SU-DHL-6 (cell line): Measurements from ENCODE around the gene ACBD7.

Source experiments
- H2AFZ ChIP-seq: fragments of 200-600 bp; sonication (generic); 2 replicates; pipeline ENCODE4 v1.6.1; 2014; ENCODE audit warnings: low read depth, mild to moderate bottlenecking, moderate library complexity, mixed read lengths, antibody characterized with exemption, low read length; ENCODE audit not compliant: severe bottlenecking
- H3F3A ChIP-seq: fragments of 200-600 bp; shearing (Covaris generic); 2 replicates; pipeline ENCODE4 v1.6.0; 2016; ENCODE audit warnings: antibody characterized with exemption, mild to moderate bottlenecking; ENCODE audit not compliant: insufficient read depth
- H3K27ac ChIP-seq: fragments of 200-600 bp; sonication (generic); 2 replicates; pipeline ENCODE4 v1.5.1; 2016; ENCODE audit warnings: low read depth, mild to moderate bottlenecking, low read length, moderate library complexity, mixed read lengths
- H3K27me3 ChIP-seq: fragments of 200-600 bp; sonication (generic), shearing (Covaris generic); 2 replicates; pipeline ENCODE4 v1.6.0; 2014; ENCODE audit warnings: mild to moderate bottlenecking, low read length
- H3K36me3 ChIP-seq: fragments of 200-600 bp; sonication (generic); 2 replicates; pipeline ENCODE4 v1.6.1; 2014; ENCODE audit warnings: mild to moderate bottlenecking, low read length, mixed read lengths
- H3K4me2 ChIP-seq: fragments of 300-600, 200-600 bp; shearing (Covaris generic), sonication (generic); 2 replicates; pipeline ENCODE4 v1.6.0; 2014; ENCODE audit warnings: low read length, low read depth, mild to moderate bottlenecking; ENCODE audit not compliant: poor library complexity, severe bottlenecking
- H3K4me3 ChIP-seq: fragments of 200-600 bp; sonication (generic); 2 replicates; pipeline ENCODE4 v1.5.1; 2014; ENCODE audit warnings: antibody characterized with exemption, low read length, mild to moderate bottlenecking, mixed read lengths; ENCODE audit not compliant: insufficient read depth, poor library complexity, severe bottlenecking
- H3K79me2 ChIP-seq: fragments of 200-600 bp; sonication (generic); 2 replicates; pipeline ENCODE4 v1.6.1; 2014; ENCODE audit warnings: mild to moderate bottlenecking, low read length, moderate library complexity; ENCODE audit not compliant: insufficient read depth
- H3K9ac ChIP-seq: fragments of 200-600 bp; sonication (generic); 2 replicates; pipeline ENCODE4 v1.7.0; 2014; ENCODE audit warnings: mild to moderate bottlenecking, low read length
- H3K9me2 ChIP-seq: fragments of 200-600 bp; sonication (generic); replicated peaks from 2 replicates; pipeline ENCODE4 v1.6.1; 2014; ENCODE audit warnings: low read length; ENCODE audit not compliant: insufficient read depth
- H3K9me3 ChIP-seq: fragments of 200-600 bp; sonication (generic); 2 replicates; pipeline ENCODE4 v1.6.1; 2014; ENCODE audit warnings: low read length, mixed read lengths; ENCODE audit not compliant: insufficient read depth
- H4K20me1 ChIP-seq: fragments of 200-600 bp; sonication (generic); 2 replicates; pipeline ENCODE4 v1.6.1; 2014; ENCODE audit warnings: low read depth, mild to moderate bottlenecking, antibody characterized with exemption, low read length, moderate library complexity, mixed read lengths
- EZH2phosphoT487 ChIP-seq: fragments of 200-600 bp; sonication (generic), shearing (Covaris generic); conservative IDR thresholded peaks from 2 replicates; pipeline ENCODE4 v1.6.1; 2018; ENCODE audit warnings: mild to moderate bottlenecking, antibody characterized with exemption, low read length, moderate library complexity, mixed read lengths
- TF ChIP-seq, protein P1 (sequence below): fragments of 200-600 bp; sonication (generic); IDR thresholded peaks from one replicate; pipeline ENCODE4 v1.5.1; 2017; ENCODE audit warnings: antibody characterized with exemption, mild to moderate bottlenecking, low read length, moderate library complexity; ENCODE audit not compliant: insufficient read depth, poor library complexity, severe bottlenecking

ACBD7 gene

DNA sequence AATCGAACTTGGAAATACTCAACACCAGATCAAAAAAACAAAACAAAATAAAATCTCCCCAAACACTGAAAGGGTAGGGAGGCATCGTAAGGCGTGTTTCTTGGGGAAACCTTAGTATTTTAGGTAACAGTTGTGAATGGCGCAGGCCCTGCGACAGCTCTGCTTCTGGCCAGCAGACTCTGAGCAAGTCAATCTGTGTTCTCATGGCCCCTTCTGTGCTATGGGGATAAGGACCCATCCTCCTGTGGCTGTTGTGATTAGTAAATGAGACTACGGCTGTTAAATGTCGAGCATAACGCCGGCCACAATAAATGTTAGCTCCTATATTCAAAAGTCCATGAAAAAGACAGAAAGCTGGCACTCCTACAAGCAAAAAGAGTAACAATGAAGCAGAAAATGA is 35.6 kb upstream of the ACBD7 start:
- TF ChIP-seq, protein P1, sequence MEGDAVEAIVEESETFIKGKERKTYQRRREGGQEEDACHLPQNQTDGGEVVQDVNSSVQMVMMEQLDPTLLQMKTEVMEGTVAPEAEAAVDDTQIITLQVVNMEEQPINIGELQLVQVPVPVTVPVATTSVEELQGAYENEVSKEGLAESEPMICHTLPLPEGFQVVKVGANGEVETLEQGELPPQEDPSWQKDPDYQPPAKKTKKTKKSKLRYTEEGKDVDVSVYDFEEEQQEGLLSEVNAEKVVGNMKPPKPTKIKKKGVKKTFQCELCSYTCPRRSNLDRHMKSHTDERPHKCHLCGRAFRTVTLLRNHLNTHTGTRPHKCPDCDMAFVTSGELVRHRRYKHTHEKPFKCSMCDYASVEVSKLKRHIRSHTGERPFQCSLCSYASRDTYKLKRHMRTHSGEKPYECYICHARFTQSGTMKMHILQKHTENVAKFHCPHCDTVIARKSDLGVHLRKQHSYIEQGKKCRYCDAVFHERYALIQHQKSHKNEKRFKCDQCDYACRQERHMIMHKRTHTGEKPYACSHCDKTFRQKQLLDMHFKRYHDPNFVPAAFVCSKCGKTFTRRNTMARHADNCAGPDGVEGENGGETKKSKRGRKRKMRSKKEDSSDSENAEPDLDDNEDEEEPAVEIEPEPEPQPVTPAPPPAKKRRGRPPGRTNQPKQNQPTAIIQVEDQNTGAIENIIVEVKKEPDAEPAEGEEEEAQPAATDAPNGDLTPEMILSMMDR, result no peak
- TF ChIP-seq EZH2phosphoT487, result no peak
- Histone ChIP-seq H3K36me3 (no peaks in the 10 kb centered on the region), H3K79me2 (no peaks in the 10 kb centered on the region), H3K4me2 (no peak overlapping the region), H3K9me2 (no peaks in the 10 kb centered on the region), H3K27me3 (no peaks in the 10 kb centered on the region), H4K20me1 (no peaks in the 10 kb centered on the region), H2AFZ (no peak overlapping the region), H3K4me3 (no peak overlapping the region), H3F3A (no peaks in the 10 kb centered on the region), H3K9ac (no peak overlapping the region), H3K9me3 (no peaks in the 10 kb centered on the region), H3K27ac (no peak overlapping the region)

- Histone ChIP-seq H3K36me3 (no peaks in the 10 kb centered on the region), H3K9me3 (no peaks in the 10 kb centered on the region), H3F3A (no peaks in the 10 kb centered on the region), H3K79me2 (no peaks in the 10 kb centered on the region), H3K4me2 (no peak overlapping the region), H3K27me3 (no peaks in the 10 kb centered on the region), H3K27ac (no peak overlapping the region), H3K9ac (no peak overlapping the region), H4K20me1 (no peaks in the 10 kb centered on the region), H3K9me2 (no peaks in the 10 kb centered on the region), H2AFZ (no peak overlapping the region), H3K4me3 (no peak overlapping the region)
- TF ChIP-seq, protein P1, result no peak
- TF ChIP-seq EZH2phosphoT487, result no peak
These were observed 35.2 kb upstream of the ACBD7 start for GRCh38 chr10:15123749-15124184.

DNA sequence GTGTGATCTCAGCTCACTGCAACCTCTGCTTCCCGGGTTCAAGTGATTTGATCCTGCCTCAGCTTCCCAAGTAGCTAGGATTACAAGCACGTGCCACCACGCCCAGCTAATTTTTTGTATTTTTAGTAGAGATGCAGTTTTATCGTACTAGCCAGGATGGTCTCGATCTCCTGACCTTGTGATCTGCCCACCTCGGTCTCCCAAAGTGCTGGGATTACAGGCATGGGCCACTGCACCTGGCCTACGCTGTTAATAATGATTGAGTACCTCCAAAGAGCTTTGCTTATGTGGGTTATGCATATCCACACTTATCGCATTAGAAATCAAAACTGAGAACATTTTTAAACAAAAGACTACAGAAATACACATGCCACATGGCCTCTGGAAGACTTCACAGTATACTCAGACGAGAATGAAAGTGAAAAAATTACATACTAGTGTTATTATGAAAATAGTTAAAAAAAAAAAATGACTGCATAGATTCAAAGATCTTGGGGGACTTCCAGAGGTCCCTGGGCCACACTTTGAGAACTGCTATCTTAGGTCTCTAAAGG is 34.0 kb upstream of the ACBD7 start:
- H3K27ac ChIP-seq, result no peak overlapping the region

More for the DNA sequence above, 34.0 kb upstream of the ACBD7 start:
- TF ChIP-seq, protein P1, result no peak
- no peak for TF ChIP-seq EZH2phosphoT487
- H3K9ac ChIP-seq, result no peak overlapping the region
- H3K36me3 ChIP-seq, result no peaks in the 10 kb centered on the region
- no peaks in the 10 kb centered on the region for H3K79me2 ChIP-seq
- H3F3A ChIP-seq, result no peaks in the 10 kb centered on the region
- no peaks in the 10 kb centered on the region for H3K27me3 ChIP-seq
- no peak overlapping the region for H3K4me2 ChIP-seq
- no peak overlapping the region for H2AFZ ChIP-seq
- H4K20me1 ChIP-seq, result no peaks in the 10 kb centered on the region
- H3K4me3 ChIP-seq, result no peak overlapping the region
- no peaks in the 10 kb centered on the region for H3K9me2 ChIP-seq
- H3K9me3 ChIP-seq, result no peaks in the 10 kb centered on the region
